GM19463 (cell line): ENCODE measurements around the gene PGA5.
"Not testable (repeated sequence)": the region's sequence is repeated elsewhere in the genome, so short reads cannot be mapped to it uniquely, and the experiment has no call there.

Experiments
- ATAC-seq: cut with Tn5 transposase; IDR thresholded peaks from one replicate; pipeline ENCODE4 v1.9.1; 2021; ENCODE audit warnings: mild to moderate bottlenecking, moderate library complexity; ENCODE audit not compliant: unreplicated experiment

PGA5 gene

GRCh38 chr11:61222692-61223091, 18.3 kb upstream of the PGA5 start:
- not testable (repeated sequence) for ATAC-seq

- ATAC-seq: not testable (repeated sequence)
These were observed 14.4 kb upstream of the PGA5 start for GRCh38 chr11:61226457-61227137.

GRCh38 chr11:61229458-61229857, 11.5 kb upstream of the PGA5 start:
- not testable (repeated sequence) for ATAC-seq

GRCh38 chr11:61231033-61231432, 9.9 kb upstream of the PGA5 start:
- ATAC-seq: not testable (repeated sequence)

- not testable (repeated sequence) for ATAC-seq
These were observed 9.4 kb upstream of the PGA5 start for GRCh38 chr11:61231585-61231984.

GRCh38 chr11:61232548-61233145, 8.3 kb upstream of the PGA5 start:
- not testable (repeated sequence) for ATAC-seq

- not testable (repeated sequence) for ATAC-seq
These were observed 3.8 kb upstream of the PGA5 start for GRCh38 chr11:61237130-61237529.

- not testable (repeated sequence) for ATAC-seq
These were observed 687 bp upstream of the PGA5 start for GRCh38 chr11:61240288-61240687.

- not testable (repeated sequence) for ATAC-seq
These were observed 551 bp downstream of the PGA5 start for GRCh38 chr11:61241526-61241925.

- ATAC-seq: not testable (repeated sequence)
These were observed 4.4 kb downstream of the PGA5 start for GRCh38 chr11:61245284-61245964.

GRCh38 chr11:61248071-61248470, 7.1 kb downstream of the PGA5 start:
- not testable (repeated sequence) for ATAC-seq

- ATAC-seq: not testable (repeated sequence)
These were observed 8.2 kb downstream of the PGA5 start for GRCh38 chr11:61249201-61249600.

- ATAC-seq: not testable (repeated sequence)
These were observed 10.1 kb downstream of the PGA5 start for GRCh38 chr11:61250796-61251765.

- ATAC-seq: not testable (repeated sequence)
These were observed 11.4 kb downstream of the PGA5 start for GRCh38 chr11:61252332-61252731.

- ATAC-seq: peak; percentile 69
These were observed 13.5 kb downstream of the PGA5 start for GRCh38 chr11:61254403-61255025.

GRCh38 chr11:61256710-61257482, 15.9 kb downstream of the PGA5 start:
- no peak for ATAC-seq

- no peak for ATAC-seq
These were observed 17.6 kb downstream of the PGA5 start for GRCh38 chr11:61258546-61258945.

- ATAC-seq: no peak
These were observed 18.4 kb downstream of the PGA5 start for GRCh38 chr11:61259363-61259762.

- ATAC-seq: no peak
These were observed 23.4 kb downstream of the PGA5 start for GRCh38 chr11:61264371-61264770.

- no peak for ATAC-seq
These were observed 23.8 kb downstream of the PGA5 start for GRCh38 chr11:61264795-61265194.
